Kidney epithelial cell (primary cell): Measurements from ENCODE around the gene PCCA. TPM values are rescaled to one million over a fixed set of nuclear protein-coding genes. Genes with fewer than 3 reads are reported as not detected.

Source experiments
- DNase-seq: peaks from one replicate; pipeline ENCODE4 v3.0.0-alpha.2; 2010; ENCODE audit warnings: low read depth
- H3K27me3 ChIP-seq: 2 replicates; pipeline ENCODE4 v1.6.0; 2011; ENCODE audit warnings: low read length; ENCODE audit not compliant: control insufficient read depth, insufficient read depth
- H3K36me3 ChIP-seq: 2 replicates; pipeline ENCODE4 v1.5.1; 2011; ENCODE audit warnings: low read length; ENCODE audit not compliant: control insufficient read depth, insufficient read depth
- H3K4me3 ChIP-seq: 2 replicates; pipeline ENCODE4 v1.5.1; 2011; ENCODE audit warnings: low read depth, mild to moderate bottlenecking, control low read depth, low read length
- CTCF ChIP-seq: IDR thresholded peaks from 2 replicates; pipeline ENCODE4 v1.5.1; 2011; ENCODE audit warnings: mild to moderate bottlenecking, moderate library complexity, low read length, control low read depth, inconsistent platforms; ENCODE audit not compliant: insufficient read depth, poor library complexity, severe bottlenecking
- total RNA-seq: library from RNA; depleted of rRNA; stranded (reverse); fragments of >200 nt; gene quantifications from 2 replicates; pipeline ENCODE4 v1.2.3, GENCODE V29; 2015

The PCCA gene
- total RNA-seq, 1 donor from 2014 or later, result 15.7 TPM

- no peaks in the 10 kb centered on the region for H3K27me3 ChIP-seq
- TF ChIP-seq CTCF, result no peak
- no peak for DNase-seq
These were observed 108.9 kb downstream of the PCCA start for GRCh38 chr13:100197591-100198365.

DNA sequence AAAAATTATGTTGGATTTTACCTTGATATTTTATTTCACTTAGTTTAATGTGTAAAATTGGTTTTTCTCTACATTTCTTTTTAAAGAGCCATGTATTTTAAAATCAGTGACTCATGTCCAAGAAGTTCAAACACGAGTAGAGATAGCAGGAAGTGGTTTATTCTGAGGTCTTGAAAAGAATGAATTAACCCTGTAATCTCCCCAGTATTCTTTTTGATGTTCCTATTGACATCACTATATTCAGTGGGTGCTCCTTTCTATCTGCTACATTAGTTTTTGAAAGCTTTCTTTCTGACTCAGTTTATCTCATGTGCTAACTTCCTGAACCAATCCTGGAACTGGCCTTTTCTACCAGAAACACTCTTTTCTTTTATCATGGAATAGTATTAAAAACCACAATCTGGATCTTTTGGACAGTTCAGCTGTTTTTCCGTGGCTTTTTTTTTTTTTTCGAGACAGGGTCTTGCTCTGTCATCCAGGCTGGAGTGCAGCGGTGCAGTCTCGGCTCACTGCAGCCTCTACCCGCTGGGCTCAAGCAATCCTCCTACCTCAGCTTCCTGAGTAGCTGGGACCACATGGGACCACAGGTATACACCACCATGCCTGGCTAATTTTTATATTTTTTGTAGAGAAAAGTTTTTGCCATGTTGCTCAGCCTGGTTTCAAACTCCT is 114.9 kb downstream of the PCCA start:
- Histone ChIP-seq H3K27me3 (no peaks in the 10 kb centered on the region), H3K36me3 (no peaks in the 10 kb centered on the region), H3K4me3 (no peak overlapping the region)
- no peak for TF ChIP-seq CTCF
- DNase-seq, result peak; percentile 43

More at GRCh38 chr13:100197591-100198365, 108.9 kb downstream of the PCCA start:
- no peak overlapping the region for H3K4me3 ChIP-seq
- no peaks in the 10 kb centered on the region for H3K36me3 ChIP-seq

- Histone ChIP-seq H3K27me3 (no peaks in the 10 kb centered on the region), H3K36me3 (no peaks in the 10 kb centered on the region), H3K4me3 (no peak overlapping the region)
- DNase-seq, result no peak
- no peak for TF ChIP-seq CTCF
These were observed 119.1 kb downstream of the PCCA start for GRCh38 chr13:100208002-100208401.

DNA sequence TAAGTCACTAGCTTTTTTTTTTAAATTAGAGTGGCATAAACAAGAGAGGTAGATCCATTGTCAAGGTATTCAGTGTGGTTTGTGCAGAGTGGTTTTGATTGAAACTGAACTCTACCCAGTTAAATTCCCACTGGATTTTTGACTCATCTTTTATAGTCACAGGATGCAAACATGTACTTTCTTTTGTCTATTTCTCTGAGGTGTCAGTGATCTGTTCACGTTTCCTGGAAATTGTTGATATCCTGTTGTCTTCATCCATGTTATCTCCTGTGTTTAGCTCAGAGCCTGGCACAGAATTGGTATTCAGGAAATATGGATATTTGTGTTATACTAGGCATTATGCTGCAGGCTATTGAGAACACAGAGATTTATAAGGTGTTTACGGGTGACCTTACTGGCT is 119.7 kb downstream of the PCCA start:
- H3K27me3 ChIP-seq, result no peaks in the 10 kb centered on the region
- H3K36me3 ChIP-seq, result no peaks in the 10 kb centered on the region
- DNase-seq, result no peak
- TF ChIP-seq CTCF, result no peak
- H3K4me3 ChIP-seq, result no peak overlapping the region

GRCh38 chr13:100209857-100210825 is 121.2 kb downstream of the PCCA start:
- no peak for TF ChIP-seq CTCF
- Histone ChIP-seq H3K4me3 (no peak overlapping the region), H3K36me3 (no peaks in the 10 kb centered on the region), H3K27me3 (no peaks in the 10 kb centered on the region)
- no peak for DNase-seq
